ENCODE measurements around the gene CCDC178.

The CCDC178 gene

GRCh38 chr18:32966141-32966540 is 474.4 kb downstream of the CCDC178 start:
- TF ChIP-seq CTCF (IDR thresholded peaks at IDR 0.05; ENCODE audit: low read length): no peak
- no peak for TF ChIP-seq EZH2 (IDR thresholded peaks at IDR 0.05; ENCODE audit: borderline replicate concordance, low read length)
- H3K4me3 ChIP-seq (ENCODE audit: low read depth, low read length, poor library complexity, severe bottlenecking): no peak overlapping the region
- H4K20me1 ChIP-seq (ENCODE audit: insufficient read depth, low read length): no peaks in the 10 kb centered on the region
- H3K4me2 ChIP-seq (ENCODE audit: low read length): no peak overlapping the region
- no peak overlapping the region for H2AFZ ChIP-seq (ENCODE audit: low read length)
- no peaks in the 10 kb centered on the region for H3F3A ChIP-seq (ENCODE audit: insufficient read depth, low read length)
- H3K9me3 ChIP-seq (ENCODE audit: low read length): no peaks in the 10 kb centered on the region
- no peaks in the 10 kb centered on the region for H3K9me2 ChIP-seq (ENCODE audit: low read depth, low read length)
- no peak overlapping the region for H3K27ac ChIP-seq (ENCODE audit: low read depth, low read length, poor library complexity, severe bottlenecking)
- no peaks in the 10 kb centered on the region for H3K36me3 ChIP-seq (ENCODE audit: insufficient read depth, low read length)
- no peaks in the 10 kb centered on the region for H3K79me2 ChIP-seq (ENCODE audit: insufficient read depth, low read length)
- no peaks in the 10 kb centered on the region for H3K27me3 ChIP-seq (ENCODE audit: insufficient read depth, low read length)
- no peaks in the 10 kb centered on the region for H3K4me1 ChIP-seq (ENCODE audit: insufficient read depth, low read length, severe bottlenecking)
- H3K9ac ChIP-seq (ENCODE audit: low read length): no peak overlapping the region

GRCh38 chr18:32961538-32961937 is 479.0 kb downstream of the CCDC178 start:
- H3K9me3 ChIP-seq (ENCODE audit: low read length): no peaks in the 10 kb centered on the region
- no peak overlapping the region for H3K4me2 ChIP-seq (ENCODE audit: low read length)
- no peak overlapping the region for H3K27ac ChIP-seq (ENCODE audit: low read depth, low read length, poor library complexity, severe bottlenecking)
- H3K79me2 ChIP-seq (ENCODE audit: insufficient read depth, low read length): no peaks in the 10 kb centered on the region
- no peaks in the 10 kb centered on the region for H3K27me3 ChIP-seq (ENCODE audit: insufficient read depth, low read length)
- H2AFZ ChIP-seq (ENCODE audit: low read length): no peak overlapping the region
- H3K4me3 ChIP-seq (ENCODE audit: low read depth, low read length, poor library complexity, severe bottlenecking): no peak overlapping the region
- no peaks in the 10 kb centered on the region for H3K36me3 ChIP-seq (ENCODE audit: insufficient read depth, low read length)
- H3K4me1 ChIP-seq (ENCODE audit: insufficient read depth, low read length, severe bottlenecking): no peaks in the 10 kb centered on the region
- H3K9ac ChIP-seq (ENCODE audit: low read length): no peak overlapping the region
- no peaks in the 10 kb centered on the region for H3F3A ChIP-seq (ENCODE audit: insufficient read depth, low read length)
- H4K20me1 ChIP-seq (ENCODE audit: insufficient read depth, low read length): no peaks in the 10 kb centered on the region
- TF ChIP-seq EZH2 (IDR thresholded peaks at IDR 0.05; ENCODE audit: borderline replicate concordance, low read length) (no peak), CTCF (IDR thresholded peaks at IDR 0.05; ENCODE audit: low read length) (no peak)
- no peaks in the 10 kb centered on the region for H3K9me2 ChIP-seq (ENCODE audit: low read depth, low read length)

DNA sequence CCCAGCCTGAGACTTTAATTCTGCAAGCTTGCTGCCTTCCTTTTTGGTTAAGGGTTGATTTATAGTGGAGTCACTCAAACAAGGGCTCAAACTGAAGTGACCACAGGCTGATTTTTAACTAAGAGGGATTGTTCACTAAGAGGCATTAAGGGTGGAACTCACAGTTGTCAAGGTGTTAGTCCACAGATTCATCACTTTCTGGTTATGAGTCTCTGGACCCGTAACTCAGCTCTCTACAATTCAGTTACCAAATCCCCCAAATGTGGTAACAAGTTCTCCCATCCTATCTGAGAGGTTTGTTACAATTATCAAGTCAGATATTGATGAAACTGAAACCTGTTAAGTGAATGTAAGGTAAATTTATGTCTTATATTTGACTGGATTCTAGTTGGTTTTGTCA is 481.8 kb downstream of the CCDC178 start:
- no peaks in the 10 kb centered on the region for H3K79me2 ChIP-seq (ENCODE audit: insufficient read depth, low read length)
- no peaks in the 10 kb centered on the region for H3K36me3 ChIP-seq (ENCODE audit: insufficient read depth, low read length)
- H2AFZ ChIP-seq (ENCODE audit: low read length): no peak overlapping the region
- no peaks in the 10 kb centered on the region for H3K9me2 ChIP-seq (ENCODE audit: low read depth, low read length)
- H3K4me1 ChIP-seq (ENCODE audit: insufficient read depth, low read length, severe bottlenecking): no peaks in the 10 kb centered on the region
- no peak overlapping the region for H3K4me2 ChIP-seq (ENCODE audit: low read length)
- no peaks in the 10 kb centered on the region for H3K9me3 ChIP-seq (ENCODE audit: low read length)
- H3K27me3 ChIP-seq (ENCODE audit: insufficient read depth, low read length): no peaks in the 10 kb centered on the region; the same call in 1 of the 2 replicates
- H3K27ac ChIP-seq (ENCODE audit: low read depth, low read length, poor library complexity, severe bottlenecking): no peak overlapping the region
- TF ChIP-seq CTCF (IDR thresholded peaks at IDR 0.05; ENCODE audit: low read length) (no peak), EZH2 (IDR thresholded peaks at IDR 0.05; ENCODE audit: borderline replicate concordance, low read length) (no peak)
- H3K9ac ChIP-seq (ENCODE audit: low read length): no peak overlapping the region
- no peaks in the 10 kb centered on the region for H4K20me1 ChIP-seq (ENCODE audit: insufficient read depth, low read length)
- H3K4me3 ChIP-seq (ENCODE audit: low read depth, low read length, poor library complexity, severe bottlenecking): no peak overlapping the region
- H3F3A ChIP-seq (ENCODE audit: insufficient read depth, low read length): no peaks in the 10 kb centered on the region
